GM12878 (cell line): ENCODE results near the gene LBX1. TPM values are rescaled to one million over a fixed set of nuclear protein-coding genes. Genes with fewer than 3 reads are reported as not detected.
A peak's percentile ranks its signal among the peaks of the same experiment; 100 is the strongest.

Experiments
- ATAC-seq: fragments of 200-7000 bp; cut with Tn5 transposase; 3 replicates; pipeline ENCODE4 v1.9.1; 2020; ENCODE audit warnings: mild to moderate bottlenecking, moderate library complexity
- BruUV-seq: library from RNA; stranded (reverse); fragments of 400-500 nt; replicated peaks from 2 replicates; lab custom pipeline; 2021; lab: Mats Ljungman, UMichigan
- CTCF ChIA-PET: fragments of 300-600 bp; sonication (Branson Sonifier 250); formaldehyde crosslinking; extraction: SDS; loops from one replicate; lab custom pipeline; 2021; ENCODE audit warnings: inconsistent platforms; lab: Yijun Ruan, JAX
- POLR2A ChIA-PET: fragments of 350-600 bp; formaldehyde crosslinking; extraction: SDS; loops from one replicate; lab custom pipeline; 2021; ENCODE audit warnings: inconsistent platforms; lab: Charles Lee
- RAD21 ChIA-PET: fragments of 300-600 bp; sonication (Branson Sonifier 250); formaldehyde crosslinking; loops from one replicate; lab custom pipeline; 2023; ENCODE audit warnings: antibody characterized with exemption; ENCODE audit not compliant: unreplicated experiment; lab: Charles Lee
- SMC1A ChIA-PET: fragments of 300-600 bp; sonication (Branson Sonifier 250); formaldehyde crosslinking; loops from one replicate; lab custom pipeline; 2023; ENCODE audit not compliant: unreplicated experiment, uncharacterized antibody; lab: Charles Lee
- DNase-seq: peaks from one replicate; pipeline ENCODE4 v3.0.0-alpha.2; 2011; ENCODE audit warnings: low read depth, low spot score
- FAIRE-seq: peaks from 3 replicates; lab custom pipeline; 2011; peaks lifted over from hg19 to GRCh38; lab: Jason Lieb, UNC
- H2AFZ ChIP-seq: 2 replicates; pipeline ENCODE4 v1.6.0; 2011; ENCODE audit warnings: low read depth, low read length, control low read depth; ENCODE audit not compliant: control insufficient read depth
- H3K27ac ChIP-seq: 2 replicates; pipeline ENCODE4 v1.5.1; 2011; ENCODE audit warnings: control low read depth; ENCODE audit not compliant: control insufficient read depth, insufficient read depth
- H3K27me3 ChIP-seq, 2 experiments: replicated peaks in 1 of 2; 2 replicates each; pipeline versions ENCODE4 v1.6.0 to v1.6.1; 2011; ENCODE audit warnings: low read length in 1 of 2; ENCODE audit not compliant: control insufficient read depth in 2 of 2, insufficient read depth in 2 of 2
- H3K36me3 ChIP-seq, 2 experiments: 2 replicates each; pipeline ENCODE4 v1.5.1; 2011; ENCODE audit warnings: low read length in 1 of 2; ENCODE audit not compliant: control insufficient read depth in 2 of 2, insufficient read depth in 2 of 2
- H3K4me1 ChIP-seq: 2 replicates; pipeline ENCODE4 v1.6.1; 2011; ENCODE audit warnings: mild to moderate bottlenecking, low read length, moderate library complexity, mixed read lengths; ENCODE audit not compliant: control insufficient read depth, insufficient read depth
- H3K4me2 ChIP-seq: 2 replicates; pipeline ENCODE4 v1.6.0; 2011; ENCODE audit warnings: control low read depth; ENCODE audit not compliant: control insufficient read depth, insufficient read depth
- H3K4me3 ChIP-seq: fragments of 200-600 bp; sonication (generic); 2 replicates; pipeline ENCODE4 v1.5.1; 2016
- H3K79me2 ChIP-seq: 2 replicates; pipeline ENCODE4 v1.6.0; 2011; ENCODE audit warnings: low read length; ENCODE audit not compliant: control insufficient read depth, insufficient read depth
- H3K9ac ChIP-seq: 2 replicates; pipeline ENCODE4 v1.8.0; 2011; ENCODE audit warnings: low read length, control low read depth, mixed read lengths; ENCODE audit not compliant: control insufficient read depth, insufficient read depth
- H3K9me3 ChIP-seq: replicated peaks from 3 replicates; pipeline ENCODE4 v1.5.1; 2011; ENCODE audit warnings: mild to moderate bottlenecking, low read length; ENCODE audit not compliant: control insufficient read depth, insufficient read depth
- H4K20me1 ChIP-seq: 2 replicates; pipeline ENCODE4 v1.6.0; 2011; ENCODE audit not compliant: control insufficient read depth, insufficient read depth
- CBX3 ChIP-seq: fragments of 200-600 bp; sonication (generic); IDR thresholded peaks from 2 replicates; pipeline ENCODE4 v1.6.1; 2016; ENCODE audit warnings: low read depth, borderline replicate concordance
- FOXM1 ChIP-seq: IDR thresholded peaks from 2 replicates; pipeline ENCODE4 v1.6.1; 2012; ENCODE audit warnings: low read depth, mild to moderate bottlenecking, inconsistent platforms, low read length, moderate library complexity
- JUNB ChIP-seq: IDR thresholded peaks from 2 replicates; pipeline ENCODE4 v1.6.1; 2016; ENCODE audit warnings: antibody characterized with exemption, mild to moderate bottlenecking
- KDM1A ChIP-seq: fragments of 200-600 bp; sonication (generic); IDR thresholded peaks from 2 replicates; pipeline ENCODE4 v1.6.1; 2016; ENCODE audit warnings: borderline replicate concordance
- LARP7 ChIP-seq: fragments of 450-650 bp; IDR thresholded peaks from 2 replicates; pipeline ENCODE4 v1.6.1; 2017; ENCODE audit warnings: mild to moderate bottlenecking
- MTA2 ChIP-seq: fragments of 450-650 bp; IDR thresholded peaks from 2 replicates; pipeline ENCODE4 v1.6.1; 2016; ENCODE audit warnings: low read depth, mild to moderate bottlenecking, moderate library complexity
- MXI1 ChIP-seq: fragments of 150-350 bp; IDR thresholded peaks from 2 replicates; pipeline ENCODE4 v1.6.1; 2011; ENCODE audit warnings: low read depth, mild to moderate bottlenecking, inconsistent platforms, low read length, improper control_type of control experiment
- PKNOX1 ChIP-seq: fragments of 450-650 bp; IDR thresholded peaks from 2 replicates; pipeline ENCODE4 v1.6.1; 2016; ENCODE audit warnings: mild to moderate bottlenecking
- PML ChIP-seq: IDR thresholded peaks from 2 replicates; pipeline ENCODE4 v1.6.1; 2012; ENCODE audit warnings: low read length, inconsistent platforms
- RUNX3 ChIP-seq: IDR thresholded peaks from 2 replicates; pipeline ENCODE4 v1.6.1; 2012; ENCODE audit warnings: low read length, inconsistent platforms
- SPI1 ChIP-seq: IDR thresholded peaks from 2 replicates; pipeline ENCODE4 v1.6.1; 2011; ENCODE audit warnings: low read depth, mild to moderate bottlenecking, low read length, moderate library complexity, borderline replicate concordance; ENCODE audit not compliant: insufficient read depth
- SUZ12 ChIP-seq: fragments of 200-600 bp; sonication (generic); IDR thresholded peaks from one replicate; pipeline ENCODE4 v1.6.1; 2018; ENCODE audit warnings: antibody characterized with exemption, mild to moderate bottlenecking; ENCODE audit not compliant: unreplicated experiment
- ZBED1 ChIP-seq: IDR thresholded peaks from 2 replicates; pipeline ENCODE4 v1.6.1; 2016; ENCODE audit warnings: borderline replicate concordance
- ZNF274 ChIP-seq: IDR thresholded peaks from one replicate; pipeline ENCODE4 v1.8.0; 2011; ENCODE audit not compliant: insufficient read length, insufficient read depth
- WGBS: methylation state at CpG from one replicate; pipeline ENCODE4 v1.1.6; 2016; ENCODE audit warnings: low lambda C conversion rate; ENCODE audit not compliant: insufficient replicate concordance, insufficient coverage; ENCODE audit errors: missing lambda C conversion rate; 5-methylcytosine and 5-hydroxymethylcytosine counted together
- in situ Hi-C: fragments of 300-500 bp; cut with MboI; formaldehyde crosslinking; loops from 9 replicates; pipeline ENCODE4 v1.14.3; 2018; ENCODE audit warnings: mixed read lengths
- intact Hi-C: fragments of 100-400 bp; cut with micrococcal nuclease; formaldehyde crosslinking; loops from one replicate; pipeline ENCODE4 v1.14.2; 2022; ENCODE audit not compliant: unreplicated experiment
- polyA plus RNA-seq, 11 experiments: library from polyadenylated mRNA; depleted of rRNA in 4 of 11; unstranded in 6 of 11; stranded (reverse) in 5 of 11; fragments of >200 nt; fragmentation: Nextera tagmentation in 4 of 11; fragmentation: Illumina TruSeq in 1 of 11; extraction: Ambion mirVana in 4 of 11; extraction: Trizol in 1 of 11; gene quantifications; 1 replicate in 1 of 11; 2 replicates in 10 of 11; pipeline versions ENCODE4 v1.2.1 to v1.2.3, GENCODE V29; 2011 to 2016; ENCODE audit warnings: inconsistent platforms in 2 of 11, missing spikeins in 2 of 11, low read depth in 1 of 11
- total RNA-seq, 4 experiments: library from RNA; depleted of rRNA in 3 of 4; stranded (reverse); fragments of >200 nt in 3 of 4; fragmentation: Illumina TruSeq in 1 of 4; extraction: Trizol in 1 of 4; gene quantifications; 2 replicates each; pipeline versions ENCODE4 v1.2.1 to v1.2.3, GENCODE V29; 2013 to 2021
- TF ChIP-seq, protein P1 (sequence below): IDR thresholded peaks from 2 replicates; pipeline ENCODE4 v1.6.1; 2011; ENCODE audit warnings: borderline replicate concordance, low read depth, mild to moderate bottlenecking, moderate library complexity, low read length; ENCODE audit not compliant: insufficient read depth, poor library complexity, severe bottlenecking

The LBX1 gene
- total and polyA plus RNA-seq, 10 of the 15 experiments (the other 5 are each of a cell fraction or from before 2014, with no cell fraction given) = not detected

DNA sequence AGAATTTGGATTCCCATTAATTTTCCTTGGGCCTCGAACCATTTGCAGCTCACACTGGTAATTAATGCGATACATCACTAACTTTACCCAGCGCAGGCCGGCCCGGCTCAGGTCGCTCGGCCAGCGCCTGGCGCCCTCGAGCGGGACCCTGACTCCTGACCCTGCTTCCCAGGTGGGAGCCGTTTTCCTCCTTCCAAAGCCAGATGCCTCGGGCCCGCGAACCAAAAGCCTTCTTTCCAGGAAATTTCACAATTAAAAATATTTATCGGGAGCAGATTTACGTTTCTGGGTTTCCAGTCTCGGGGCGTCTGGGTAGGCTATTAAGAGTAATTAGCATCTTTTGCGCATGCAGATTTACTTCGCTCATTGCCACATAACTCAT lies 12.2 kb downstream of the LBX1 start:
- Histone ChIP-seq H3K27me3 (peaks cover 26 to 32% of the 10 kb centered on the region in 2 experiments), H3K4me3 (no peak overlapping the region), H3K79me2 (no peaks in the 10 kb centered on the region), H3K4me2 (no peak overlapping the region), H3K9ac (no peak overlapping the region), H3K36me3 (no peaks in the 10 kb centered on the region), H3K9me3 (no peaks in the 10 kb centered on the region), H2AFZ (no peak overlapping the region), H3K27ac (no peak overlapping the region), H3K4me1 (no peaks in the 10 kb centered on the region; the same call in 1 of the 2 replicates), H4K20me1 (no peaks in the 10 kb centered on the region)
- ChIA-PET POLR2A (no interaction called here), SMC1A (no interaction called here), CTCF (interaction anchor here (1.0 kb wide), 1 partner anchor 47 kb away, joined by 4 read pairs; no protein-coding TSS in a partner anchor), RAD21 (no interaction called here)
- FAIRE-seq = no peak
- 55% methylated on average over 21 of the region's 21 CpGs for WGBS
- no peak for ATAC-seq
- DNase-seq = no peak
- in situ Hi-C loops = loop anchor here (10.0 to 25.0 kb wide), 2 partner anchors 248 to 870 kb away; no protein-coding TSS in a partner anchor
- no peak for TF ChIP-seq KDM1A
- TF ChIP-seq SUZ12 = peak; percentile 70
- intact Hi-C loops = loop anchor here (10.0 kb wide), 1 partner anchor 858 kb away; no protein-coding TSS in a partner anchor
- BruUV-seq = no TSS peak

GRCh38 chr10:101216207-101217043 lies 12.8 kb downstream of the LBX1 start:
- H4K20me1 ChIP-seq = no peaks in the 10 kb centered on the region
- no TSS peak for BruUV-seq
- H3K9me3 ChIP-seq = no peaks in the 10 kb centered on the region
- DNase-seq (no peak), ATAC-seq (no peak), FAIRE-seq (no peak)
- WGBS = 36% methylated on average over 49 of the region's 52 CpGs
- H3K4me2 ChIP-seq = no peak overlapping the region
- ChIA-PET SMC1A (interaction anchor here (3.8 kb wide), 1 partner anchor 251 kb away, joined by 21 read pairs; no protein-coding TSS in a partner anchor), CTCF (interaction anchor here (1.5 to 4.3 kb wide), 2 partner anchors 250 to 354 kb away, joined by 5 to 49 read pairs; no protein-coding TSS in a partner anchor), POLR2A (no interaction called here), RAD21 (no interaction called here)
- no peak overlapping the region for H3K27ac ChIP-seq
- H3K79me2 ChIP-seq = no peaks in the 10 kb centered on the region
- no peaks in the 10 kb centered on the region; the same call in 1 of the 2 replicates for H3K4me1 ChIP-seq
- no peak overlapping the region for H3K4me3 ChIP-seq
- H3K9ac ChIP-seq = no peak overlapping the region
- in situ Hi-C loops (loop anchor here (10.0 to 25.0 kb wide), 2 partner anchors 248 to 871 kb away; no protein-coding TSS in a partner anchor), intact Hi-C loops (loop anchor here (10.0 kb wide), 1 partner anchor 858 kb away; no protein-coding TSS in a partner anchor)
- peaks cover 24 to 29% of the 10 kb centered on the region in 2 experiments for H3K27me3 ChIP-seq
- no peaks in the 10 kb centered on the region for H3K36me3 ChIP-seq
- no peak overlapping the region for H2AFZ ChIP-seq
- TF ChIP-seq JUNB = no peak
- TF ChIP-seq MXI1 = no peak
- TF ChIP-seq LARP7 = no peak
- no peak for TF ChIP-seq PKNOX1
- no peak for TF ChIP-seq CBX3
- no peak for TF ChIP-seq PML
- no peak for TF ChIP-seq MTA2
- TF ChIP-seq ZBED1 = no peak
- no peak for TF ChIP-seq ZNF274
- TF ChIP-seq RUNX3 = no peak
- TF ChIP-seq SPI1 = no peak
- no peak for TF ChIP-seq FOXM1
- TF ChIP-seq, protein P1, sequence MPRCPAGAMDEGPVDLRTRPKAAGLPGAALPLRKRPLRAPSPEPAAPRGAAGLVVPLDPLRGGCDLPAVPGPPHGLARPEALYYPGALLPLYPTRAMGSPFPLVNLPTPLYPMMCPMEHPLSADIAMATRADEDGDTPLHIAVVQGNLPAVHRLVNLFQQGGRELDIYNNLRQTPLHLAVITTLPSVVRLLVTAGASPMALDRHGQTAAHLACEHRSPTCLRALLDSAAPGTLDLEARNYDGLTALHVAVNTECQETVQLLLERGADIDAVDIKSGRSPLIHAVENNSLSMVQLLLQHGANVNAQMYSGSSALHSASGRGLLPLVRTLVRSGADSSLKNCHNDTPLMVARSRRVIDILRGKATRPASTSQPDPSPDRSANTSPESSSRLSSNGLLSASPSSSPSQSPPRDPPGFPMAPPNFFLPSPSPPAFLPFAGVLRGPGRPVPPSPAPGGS = no peak
